Measurements from ENCODE around the gene ARL6IP6.

Gene ARL6IP6

GRCh38 chr2:152811916-152812315 lies 93.5 kb downstream of the ARL6IP6 start:
- no peak for DNase-seq

Data from T-helper 1 cell (primary cell).